HepG2 (cell line): ENCODE results near the gene DCLK1. TPM values are rescaled to one million over a fixed set of nuclear protein-coding genes. Genes with fewer than 3 reads are reported as not detected.

ENCODE experiments used
- ATAC-seq: fragments of 200-7000 bp; cut with Tn5 transposase; 3 replicates; pipeline ENCODE4 v1.9.1; 2020; ENCODE audit warnings: mild to moderate bottlenecking, moderate library complexity
- BruUV-seq: library from RNA; stranded (reverse); fragments of 400-500 nt; replicated peaks from 2 replicates; lab custom pipeline; 2021; lab: Mats Ljungman, UMichigan
- CTCF ChIA-PET: fragments of 300-600 bp; formaldehyde crosslinking; extraction: SDS; loops from one replicate; lab custom pipeline; 2021; ENCODE audit warnings: low total read pairs, inconsistent platforms, low intra/inter-chr PET ratio; lab: Yijun Ruan, JAX
- POLR2A ChIA-PET: fragments of 350-600 bp; sonication (Branson Sonifier 250); formaldehyde crosslinking; loops from one replicate; lab custom pipeline; 2020; ENCODE audit warnings: antibody characterized with exemption, inconsistent platforms; lab: Yijun Ruan, JAX
- DNase-seq: peaks from one replicate; pipeline ENCODE4 v3.0.0-alpha.2; 2015; ENCODE audit warnings: low spot score
- FAIRE-seq: peaks from 3 replicates; lab custom pipeline; 2011; peaks lifted over from hg19 to GRCh38; lab: Jason Lieb, UNC
- H2AFZ ChIP-seq: one replicate; pipeline ENCODE4 v1.6.1; 2011; ENCODE audit warnings: low read length, inconsistent platforms
- H3K27ac ChIP-seq: fragments of 300-600 bp; 3 replicates; pipeline ENCODE4 v1.8.0; 2011; ENCODE audit warnings: mixed run types, mild to moderate bottlenecking, mixed read lengths, low read length, inconsistent platforms; ENCODE audit not compliant: insufficient read depth; ENCODE audit errors: extremely low read length
- H3K27me3 ChIP-seq, 2 experiments: fragments of 200-600 bp in 1 of 2; 2 replicates in 1 of 2; 3 replicates in 1 of 2; pipeline versions ENCODE4 v1.6.0 to v1.8.0; 2011; ENCODE audit warnings: low read length in 2 of 2, mild to moderate bottlenecking in 2 of 2, moderate library complexity in 2 of 2, inconsistent platforms in 1 of 2; ENCODE audit not compliant: insufficient read depth in 2 of 2, control insufficient read depth in 1 of 2
- H3K36me3 ChIP-seq, 2 experiments: fragments of 200-600 bp in 1 of 2; replicated peaks in 1 of 2; 2 replicates in 1 of 2; 3 replicates in 1 of 2; pipeline versions ENCODE4 v1.5.1 to v1.8.0; 2011; ENCODE audit warnings: low read length in 2 of 2, inconsistent platforms in 1 of 2; ENCODE audit not compliant: insufficient read depth in 2 of 2, control insufficient read depth in 1 of 2
- H3K4me1 ChIP-seq: 2 replicates; pipeline ENCODE4 v1.5.1; 2012; ENCODE audit warnings: low read length, inconsistent platforms; ENCODE audit not compliant: insufficient read depth
- H3K4me2 ChIP-seq: 2 replicates; pipeline ENCODE4 v1.6.0; 2011; ENCODE audit warnings: low read depth, low read length, inconsistent platforms
- H3K4me3 ChIP-seq, 3 experiments: fragments of 200-600 bp in 1 of 3; sonication (generic), shearing (Covaris generic) in 1 of 3; replicated peaks in 1 of 3; 2 replicates each; pipeline ENCODE4 v1.5.1; 2011 to 2016; ENCODE audit warnings: low read length in 3 of 3, inconsistent platforms in 2 of 3, low read depth in 2 of 3, mild to moderate bottlenecking in 2 of 3, control low read depth in 1 of 3, mixed read lengths in 1 of 3; ENCODE audit not compliant: insufficient read depth in 1 of 3
- H3K79me2 ChIP-seq: one replicate; pipeline ENCODE4 v1.6.1; 2011; ENCODE audit warnings: low read length, inconsistent platforms; ENCODE audit not compliant: insufficient read depth
- H3K9ac ChIP-seq: 2 replicates; pipeline ENCODE4 v1.6.0; 2011; ENCODE audit warnings: mild to moderate bottlenecking, low read depth, low read length, inconsistent platforms; ENCODE audit not compliant: insufficient read depth
- H3K9me3 ChIP-seq: 2 replicates; pipeline ENCODE4 v1.5.1; 2012; ENCODE audit warnings: mild to moderate bottlenecking, low read length
- H4K20me1 ChIP-seq: 2 replicates; pipeline ENCODE4 v1.6.0; 2011; ENCODE audit warnings: inconsistent platforms, mild to moderate bottlenecking, low read length, moderate library complexity; ENCODE audit not compliant: insufficient read depth
- CHD4 ChIP-seq: fragments of 200-600 bp; sonication (generic); IDR thresholded peaks from 2 replicates; pipeline ENCODE4 v1.7.0; 2017; ENCODE audit warnings: mild to moderate bottlenecking, low read length, borderline replicate concordance
- CREB1 ChIP-seq, 2 experiments: fragments of 450-650 bp in 1 of 2; IDR thresholded peaks; 2 replicates each; pipeline ENCODE4 v1.6.1; 2016 to 2017; ENCODE audit warnings: control low read depth in 1 of 2, mild to moderate bottlenecking in 1 of 2, missing compliant biosample characterization in 1 of 2, missing genetic modification characterization in 1 of 2
- ETV5 ChIP-seq: IDR thresholded peaks from 2 replicates; pipeline ENCODE4 v1.6.1; 2018; ENCODE audit warnings: missing biosample characterization, missing genetic modification reagents, inconsistent platforms, borderline replicate concordance
- MTA1 ChIP-seq: sonication (generic); formaldehyde crosslinking; IDR thresholded peaks from 2 replicates; pipeline ENCODE4 v1.4.0; 2020; ENCODE audit warnings: missing genetic modification reagents, mild to moderate bottlenecking, borderline replicate concordance
- MYC ChIP-seq: sonication (generic); formaldehyde crosslinking; IDR thresholded peaks from 2 replicates; pipeline ENCODE4 v1.9.0; 2021; ENCODE audit warnings: missing genetic modification reagents, borderline replicate concordance
- NFE2L1 ChIP-seq: sonication (generic); formaldehyde crosslinking; IDR thresholded peaks from 2 replicates; pipeline ENCODE4 v1.4.0; 2020; ENCODE audit warnings: missing genetic modification reagents, mild to moderate bottlenecking, borderline replicate concordance
- NFKB2 ChIP-seq: sonication (generic); formaldehyde crosslinking; IDR thresholded peaks from 2 replicates; pipeline ENCODE4 v1.4.0; 2020; ENCODE audit warnings: missing genetic modification reagents, borderline replicate concordance
- PBX2 ChIP-seq: IDR thresholded peaks from 2 replicates; pipeline ENCODE4 v1.6.1; 2016; ENCODE audit warnings: control low read depth
- SCMH1 ChIP-seq: sonication (generic); formaldehyde crosslinking; IDR thresholded peaks from 2 replicates; pipeline ENCODE4 v1.9.0; 2021; ENCODE audit warnings: missing genetic modification reagents, mild to moderate bottlenecking, borderline replicate concordance
- SP5 ChIP-seq: IDR thresholded peaks from 2 replicates; pipeline ENCODE4 v1.6.1; 2016; ENCODE audit warnings: low read depth, borderline replicate concordance
- U2AF1 ChIP-seq: fragments of 200-400 bp; formaldehyde crosslinking; optimal IDR thresholded peaks from 2 replicates; pipeline ENCODE3; 2017; ENCODE audit warnings: mild to moderate bottlenecking, low read depth, low read length
- ZNF205 ChIP-seq: IDR thresholded peaks from 2 replicates; pipeline ENCODE4 v1.6.1; 2018; ENCODE audit warnings: missing biosample characterization, missing genetic modification reagents
- ZNF414 ChIP-seq: sonication (generic); formaldehyde crosslinking; IDR thresholded peaks from 2 replicates; pipeline ENCODE4 v1.5.0; 2020; ENCODE audit warnings: missing genetic modification reagents
- ZNF556 ChIP-seq: sonication (generic); formaldehyde crosslinking; IDR thresholded peaks from 2 replicates; pipeline ENCODE4 v1.4.0; 2020; ENCODE audit warnings: mild to moderate bottlenecking, missing genetic modification reagents, borderline replicate concordance
- ZNF589 ChIP-seq: sonication (generic); formaldehyde crosslinking; conservative IDR thresholded peaks from 2 replicates; pipeline ENCODE4 v1.8.0; 2022; ENCODE audit warnings: mild to moderate bottlenecking, moderate library complexity, missing genetic modification reagents
- WGBS: methylation state at CpG from one replicate; pipeline ENCODE4 v1.1.6; 2017; ENCODE audit warnings: low lambda C conversion rate; 5-methylcytosine and 5-hydroxymethylcytosine counted together
- in situ Hi-C: cut with HindIII; loops from 2 replicates; pipeline ENCODE4 v1.10.0; 2017; ENCODE audit warnings: low pct_unique_long_range_greater_than_20kb; ENCODE audit not compliant: extremely low pct_ligation_motif_present
- intact Hi-C: fragments of 100-400 bp; cut with micrococcal nuclease; formaldehyde crosslinking; loops from one replicate; pipeline ENCODE4 v1.10.0; 2022; ENCODE audit not compliant: unreplicated experiment
- polyA plus RNA-seq, 8 experiments: library from polyadenylated mRNA; depleted of rRNA in 3 of 8; stranded (reverse) in 7 of 8; unstranded in 1 of 8; fragments of >200 nt; fragmentation: Illumina TruSeq in 4 of 8; extraction: Trizol in 4 of 8; gene quantifications; 2 replicates each; pipeline versions ENCODE4 v1.2.1 to v1.2.3, GENCODE V29; 2011 to 2016; ENCODE audit warnings: low read depth in 4 of 8, missing spikeins in 1 of 8, mixed read lengths in 1 of 8; ENCODE audit not compliant: insufficient read depth in 1 of 8
- total RNA-seq, 5 experiments: library from RNA; depleted of rRNA; stranded (reverse); fragments of >200 nt; fragmentation: Illumina TruSeq; extraction: Trizol; gene quantifications; 2 replicates each; pipeline ENCODE4 v1.2.3, GENCODE V29; 2016; ENCODE audit warnings: low read depth in 1 of 5
- TF ChIP-seq, protein P1 (sequence below): sonication (generic); formaldehyde crosslinking; IDR thresholded peaks from 2 replicates; pipeline ENCODE4 v1.8.1; 2023; ENCODE audit warnings: mild to moderate bottlenecking, missing genetic modification reagents

DCLK1 gene
- total and polyA plus RNA-seq, 2 of the 13 experiments (the other 11 are each of a cell fraction or from before 2014, with no cell fraction given) = not detected

- Histone ChIP-seq H3K4me2 (no peak overlapping the region), H3K36me3 (no peaks in the 10 kb centered on the region)
- TF ChIP-seq CHD4 = no peak
- TF ChIP-seq ZNF414 (CRISPR knock-in tag) = no peak
- TF ChIP-seq ZNF589 (CRISPR knock-in tag) = no peak
- TF ChIP-seq MYC = no peak
- TF ChIP-seq U2AF1 = no peak
- no peak for TF ChIP-seq CREB1 (IDR thresholded peaks at IDR 0.05)
- no peak for TF ChIP-seq CREB1 (CRISPR knock-in tag; IDR thresholded peaks at IDR 0.05)
- no peak for TF ChIP-seq NFE2L1 (CRISPR knock-in tag)
- TF ChIP-seq, protein P1, sequence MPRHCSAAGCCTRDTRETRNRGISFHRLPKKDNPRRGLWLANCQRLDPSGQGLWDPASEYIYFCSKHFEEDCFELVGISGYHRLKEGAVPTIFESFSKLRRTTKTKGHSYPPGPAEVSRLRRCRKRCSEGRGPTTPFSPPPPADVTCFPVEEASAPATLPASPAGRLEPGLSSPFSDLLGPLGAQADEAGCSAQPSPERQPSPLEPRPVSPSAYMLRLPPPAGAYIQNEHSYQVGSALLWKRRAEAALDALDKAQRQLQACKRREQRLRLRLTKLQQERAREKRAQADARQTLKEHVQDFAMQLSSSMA (CRISPR knock-in tag) = no peak
- TF ChIP-seq MTA1 (CRISPR knock-in tag) = no peak
- no peak for TF ChIP-seq SP5 (CRISPR knock-in tag)
- no peak for TF ChIP-seq NFKB2
- TF ChIP-seq ZNF205 = no peak
- TF ChIP-seq ETV5 (CRISPR knock-in tag) = no peak
- TF ChIP-seq PBX2 (CRISPR knock-in tag) = no peak
- no peak for TF ChIP-seq SCMH1 (CRISPR knock-in tag)
- no peak for TF ChIP-seq ZNF556 (CRISPR knock-in tag)
- TF ChIP-seq, all 625 proteins: peak for 0
- no peak for FAIRE-seq
- BruUV-seq = no TSS peak
- Histone ChIP-seq H3K4me1 (no peaks in the 10 kb centered on the region), H3K27ac (no peak overlapping the region), H2AFZ (no peak overlapping the region), H3K9ac (no peak overlapping the region), H3K27me3 (no peaks in the 10 kb centered on the region), H3K4me3 (no peak overlapping the region), H4K20me1 (no peaks in the 10 kb centered on the region), H3K79me2 (no peaks in the 10 kb centered on the region), H3K9me3 (no peaks in the 10 kb centered on the region)
- intact Hi-C loops = no loop called here
- ChIA-PET POLR2A (no interaction called here), CTCF (no interaction called here)
- no peak for ATAC-seq
- DNase-seq = no peak
- in situ Hi-C loops = no loop called here
- WGBS = 15% methylated on average over 5 of the region's 5 CpGs
These were observed 34.4 kb downstream of the DCLK1 start for GRCh38 chr13:36096461-36097416.
